ENCODE measurements around the gene CC2D1A. TPM values are rescaled to one million over a fixed set of nuclear protein-coding genes. Genes with fewer than 3 reads are reported as not detected.
A peak's percentile ranks its signal among the peaks of the same experiment; 100 is the strongest.

CC2D1A gene
- total RNA-seq, 1 donor from 2014 or later = 31.7 TPM

DNA sequence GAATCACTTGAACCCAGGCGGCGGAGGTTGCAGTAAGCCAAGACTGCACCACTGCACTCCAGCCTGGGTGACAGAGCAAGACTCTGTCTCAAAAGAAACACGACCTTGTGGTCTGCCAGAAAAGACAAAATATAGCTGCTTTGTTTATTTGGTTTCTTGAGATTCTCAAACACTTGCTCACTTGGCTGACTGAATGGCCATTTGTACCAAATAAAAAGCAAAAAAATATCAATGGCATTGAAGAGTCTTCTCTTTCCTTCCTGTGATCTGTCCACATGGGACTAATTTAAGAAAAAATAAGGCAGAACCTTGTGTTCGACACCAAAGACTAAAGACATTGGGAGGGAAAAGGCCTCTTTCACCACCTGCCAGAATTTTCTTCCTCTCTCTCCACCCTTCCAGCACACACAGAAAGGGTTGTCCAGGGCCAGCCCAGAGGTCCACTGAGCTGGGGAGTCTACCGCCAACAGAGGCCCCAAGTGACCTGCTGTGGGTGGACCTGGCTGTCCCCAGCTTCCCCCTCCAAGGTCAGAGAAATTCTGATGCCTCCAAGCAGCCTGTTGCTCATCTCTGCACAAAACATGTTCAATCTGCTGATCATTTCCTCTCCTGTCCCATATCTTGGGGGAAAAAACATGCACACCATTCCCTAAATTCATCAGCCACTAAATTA lies 6.0 kb upstream of the CC2D1A start:
- no peak overlapping the region for H3K27ac Mint-ChIP-seq (ENCODE audit: unreplicated experiment)
- TF ChIP-seq, protein P1, sequence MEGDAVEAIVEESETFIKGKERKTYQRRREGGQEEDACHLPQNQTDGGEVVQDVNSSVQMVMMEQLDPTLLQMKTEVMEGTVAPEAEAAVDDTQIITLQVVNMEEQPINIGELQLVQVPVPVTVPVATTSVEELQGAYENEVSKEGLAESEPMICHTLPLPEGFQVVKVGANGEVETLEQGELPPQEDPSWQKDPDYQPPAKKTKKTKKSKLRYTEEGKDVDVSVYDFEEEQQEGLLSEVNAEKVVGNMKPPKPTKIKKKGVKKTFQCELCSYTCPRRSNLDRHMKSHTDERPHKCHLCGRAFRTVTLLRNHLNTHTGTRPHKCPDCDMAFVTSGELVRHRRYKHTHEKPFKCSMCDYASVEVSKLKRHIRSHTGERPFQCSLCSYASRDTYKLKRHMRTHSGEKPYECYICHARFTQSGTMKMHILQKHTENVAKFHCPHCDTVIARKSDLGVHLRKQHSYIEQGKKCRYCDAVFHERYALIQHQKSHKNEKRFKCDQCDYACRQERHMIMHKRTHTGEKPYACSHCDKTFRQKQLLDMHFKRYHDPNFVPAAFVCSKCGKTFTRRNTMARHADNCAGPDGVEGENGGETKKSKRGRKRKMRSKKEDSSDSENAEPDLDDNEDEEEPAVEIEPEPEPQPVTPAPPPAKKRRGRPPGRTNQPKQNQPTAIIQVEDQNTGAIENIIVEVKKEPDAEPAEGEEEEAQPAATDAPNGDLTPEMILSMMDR (conservative IDR thresholded peaks at IDR 0.05) = no peak
- H3K4me3 Mint-ChIP-seq = no peak overlapping the region

DNA sequence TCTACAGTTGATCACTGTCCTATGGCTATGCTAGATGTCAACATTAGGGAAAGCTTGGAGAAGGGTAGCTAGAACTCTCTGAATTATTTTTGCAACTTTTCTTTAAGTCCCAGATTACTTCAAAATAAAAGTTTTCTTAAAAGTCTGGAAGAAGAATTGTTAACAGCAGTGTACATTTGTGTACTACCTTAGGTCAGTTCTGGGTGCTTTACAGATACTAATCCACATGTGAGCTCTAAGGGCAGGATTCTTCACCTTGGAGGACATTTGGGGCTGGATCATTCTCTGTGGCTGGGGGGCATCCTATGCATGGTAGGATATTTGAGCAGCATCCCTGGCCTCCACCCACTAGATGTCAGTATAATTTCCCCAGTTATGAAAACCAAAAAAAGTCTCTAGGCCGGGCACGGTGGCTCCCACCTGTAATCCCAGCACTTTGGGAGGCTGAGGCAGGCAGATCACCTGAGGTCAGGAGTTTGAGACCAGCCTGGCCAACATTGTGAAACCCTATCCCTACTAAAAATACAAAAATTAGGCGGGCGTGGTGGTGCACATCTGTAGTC lies 2.9 kb upstream of the CC2D1A start:
- Mint-ChIP-seq H3K36me3 (ENCODE audit: low read depth) (no peaks in the 10 kb centered on the region), H3K4me1 (peaks cover 16% of the 10 kb centered on the region), H3K9me3 (no peaks in the 10 kb centered on the region), H3K4me3 (peak overlapping the region; percentile 57), H3K27ac (ENCODE audit: unreplicated experiment) (no peak overlapping the region), H3K27me3 (ENCODE audit: low read depth) (no peaks in the 10 kb centered on the region)
- DNase-seq (ENCODE audit: low read depth, low spot score) = no peak
- TF ChIP-seq, protein P1 (conservative IDR thresholded peaks at IDR 0.05) = peak; percentile 35

More for the DNA sequence above, 6.0 kb upstream of the CC2D1A start:
- H3K4me1 Mint-ChIP-seq = peaks cover 5% of the 10 kb centered on the region
- H3K27me3 Mint-ChIP-seq (ENCODE audit: low read depth) = no peaks in the 10 kb centered on the region
- H3K9me3 Mint-ChIP-seq = no peaks in the 10 kb centered on the region
- DNase-seq (ENCODE audit: low read depth, low spot score) = no peak
- no peaks in the 10 kb centered on the region for H3K36me3 Mint-ChIP-seq (ENCODE audit: low read depth)

DNA sequence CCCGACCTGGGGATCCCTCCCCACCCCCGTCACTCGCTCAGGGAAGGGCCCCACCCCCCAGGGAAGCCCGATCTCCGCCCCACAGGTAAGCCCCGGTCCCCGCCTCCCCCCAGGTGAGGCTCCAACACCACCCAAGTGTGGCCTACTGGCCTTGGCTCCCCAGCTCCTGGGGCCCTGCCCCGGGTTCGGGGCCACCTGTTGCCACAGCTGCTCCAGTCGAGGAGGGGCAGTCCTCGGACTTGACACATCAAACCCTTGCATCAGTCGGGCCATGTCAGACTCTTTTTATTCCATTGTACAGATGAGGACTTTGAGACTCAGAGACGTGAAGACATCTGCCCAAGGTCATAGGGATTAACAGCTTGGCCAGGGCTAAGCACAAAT lies 512 bp downstream of the CC2D1A start:
- TF ChIP-seq, protein P1 (conservative IDR thresholded peaks at IDR 0.05) = no peak

DNA sequence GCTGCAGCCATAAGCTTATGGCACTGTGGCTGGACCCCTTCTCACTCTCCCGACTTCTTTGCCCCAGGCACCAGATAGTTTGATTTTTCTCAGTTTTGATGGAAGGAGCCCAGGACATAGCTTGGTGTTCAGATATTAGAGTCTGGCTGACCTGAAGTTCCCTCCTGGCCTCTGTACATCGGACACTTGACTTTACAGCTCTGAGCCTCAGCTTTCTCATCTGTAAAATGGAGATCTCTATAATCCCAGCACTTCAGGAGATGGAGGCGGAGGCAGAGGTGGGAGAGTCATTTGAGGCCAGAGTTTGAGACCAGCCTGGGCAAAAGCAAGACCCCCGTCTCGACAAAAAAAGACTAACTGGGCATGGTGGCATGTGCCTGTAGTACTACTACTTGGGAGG lies 909 bp downstream of the CC2D1A start:
- peaks cover 11% of the 10 kb centered on the region for H3K4me1 Mint-ChIP-seq
- H3K9me3 Mint-ChIP-seq = no peaks in the 10 kb centered on the region
- H3K36me3 Mint-ChIP-seq (ENCODE audit: low read depth) = peaks cover 3% of the 10 kb centered on the region
- no peaks in the 10 kb centered on the region for H3K27me3 Mint-ChIP-seq (ENCODE audit: low read depth)
- no peak for DNase-seq (ENCODE audit: low read depth, low spot score)
- H3K27ac Mint-ChIP-seq (ENCODE audit: unreplicated experiment) = peak overlapping the region; percentile 54
- H3K4me3 Mint-ChIP-seq = peak overlapping the region; percentile 83
- TF ChIP-seq, protein P1 (conservative IDR thresholded peaks at IDR 0.05) = no peak

More for the DNA sequence above, 512 bp downstream of the CC2D1A start:
- no peaks in the 10 kb centered on the region for H3K9me3 Mint-ChIP-seq
- peak overlapping the region; percentile 83 for H3K4me3 Mint-ChIP-seq
- no peaks in the 10 kb centered on the region for H3K27me3 Mint-ChIP-seq (ENCODE audit: low read depth)
- H3K36me3 Mint-ChIP-seq (ENCODE audit: low read depth) = peaks cover 3% of the 10 kb centered on the region
- H3K27ac Mint-ChIP-seq (ENCODE audit: unreplicated experiment) = peak overlapping the region; percentile 54
- H3K4me1 Mint-ChIP-seq = peaks cover 11% of the 10 kb centered on the region
- no peak for DNase-seq (ENCODE audit: low read depth, low spot score)

DNA sequence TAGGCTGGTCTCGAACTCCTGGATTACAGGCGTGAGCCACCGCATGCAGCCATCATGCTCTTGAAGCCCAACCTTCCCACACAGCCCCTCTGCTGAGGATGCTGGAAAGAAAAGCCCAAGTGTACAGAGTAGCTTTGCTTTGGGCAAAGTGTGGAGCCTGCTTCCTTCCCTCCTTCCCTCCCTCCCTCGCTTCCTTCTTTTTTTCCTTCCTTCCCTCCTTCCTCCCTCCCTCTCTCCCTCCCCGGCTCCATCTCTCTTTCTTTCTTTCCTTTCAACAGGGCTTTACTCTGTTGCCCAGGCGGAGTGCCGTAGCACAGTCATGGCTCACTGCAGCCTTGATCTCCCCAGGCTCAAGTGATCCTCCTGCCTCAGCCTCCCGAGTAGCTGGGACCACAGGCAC lies 2.7 kb downstream of the CC2D1A start:
- Mint-ChIP-seq H3K27ac (ENCODE audit: unreplicated experiment) (no peak overlapping the region), H3K36me3 (ENCODE audit: low read depth) (peaks cover 3% of the 10 kb centered on the region)

More for the DNA sequence above, 2.7 kb downstream of the CC2D1A start:
- H3K4me3 Mint-ChIP-seq = no peak overlapping the region
- no peak for DNase-seq (ENCODE audit: low read depth, low spot score)
- H3K4me1 Mint-ChIP-seq = peaks cover 11% of the 10 kb centered on the region
- H3K27me3 Mint-ChIP-seq (ENCODE audit: low read depth) = no peaks in the 10 kb centered on the region
- no peaks in the 10 kb centered on the region for H3K9me3 Mint-ChIP-seq
- TF ChIP-seq, protein P1 (conservative IDR thresholded peaks at IDR 0.05) = no peak
